Measurements from ENCODE around the gene ENOSF1.
A peak's percentile ranks its signal among the peaks of the same experiment; 100 is the strongest.

The ENOSF1 gene

DNA sequence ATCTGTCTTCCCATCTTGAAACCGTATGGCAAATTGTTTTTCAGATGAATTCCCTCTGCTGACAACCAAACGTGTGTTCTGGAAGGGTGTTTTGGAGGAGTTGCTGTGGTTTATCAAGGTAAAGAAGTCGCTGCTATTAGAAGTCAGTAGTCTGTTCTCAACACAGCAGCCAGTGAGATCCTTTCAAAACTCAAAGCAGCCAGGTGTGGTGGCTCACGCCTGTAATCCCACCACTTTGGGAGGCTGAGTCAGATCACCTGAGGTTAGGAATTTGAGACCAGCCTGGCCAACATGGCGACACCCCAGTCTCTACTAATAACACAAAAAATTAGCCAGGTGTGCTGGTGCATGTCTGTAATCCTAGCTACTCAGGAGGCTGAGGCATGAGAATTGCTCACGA is 52.8 kb downstream of the ENOSF1 start:
- H3K36me3 ChIP-seq (ENCODE audit: insufficient read depth, low read length), result peaks cover 50% of the 10 kb centered on the region
- peaks cover 29% of the 10 kb centered on the region for H4K20me1 ChIP-seq (ENCODE audit: insufficient read depth, low read length)
- peak overlapping the region; percentile 93 for H3K9ac ChIP-seq (ENCODE audit: low read depth, low read length)
- H3K4me3 ChIP-seq (ENCODE audit: low read depth in 1 of 2, low read length in 2 of 2), result peak overlapping the region; percentile 49 to 81; a peak in 3 of 4 replicates
- H3K4me2 ChIP-seq (ENCODE audit: insufficient read depth, low read length), result peak overlapping the region; percentile 73
- no peaks in the 10 kb centered on the region for H3K27me3 ChIP-seq (ENCODE audit: insufficient read depth, low read length, poor library complexity)
- no peak for ATAC-seq (ENCODE audit: insufficient read depth, low read depth)
- no peak for DNase-seq
- H3K9me3 ChIP-seq (ENCODE audit: insufficient read depth, low read length, severe bottlenecking), result no peaks in the 10 kb centered on the region
- TF ChIP-seq, protein P1, sequence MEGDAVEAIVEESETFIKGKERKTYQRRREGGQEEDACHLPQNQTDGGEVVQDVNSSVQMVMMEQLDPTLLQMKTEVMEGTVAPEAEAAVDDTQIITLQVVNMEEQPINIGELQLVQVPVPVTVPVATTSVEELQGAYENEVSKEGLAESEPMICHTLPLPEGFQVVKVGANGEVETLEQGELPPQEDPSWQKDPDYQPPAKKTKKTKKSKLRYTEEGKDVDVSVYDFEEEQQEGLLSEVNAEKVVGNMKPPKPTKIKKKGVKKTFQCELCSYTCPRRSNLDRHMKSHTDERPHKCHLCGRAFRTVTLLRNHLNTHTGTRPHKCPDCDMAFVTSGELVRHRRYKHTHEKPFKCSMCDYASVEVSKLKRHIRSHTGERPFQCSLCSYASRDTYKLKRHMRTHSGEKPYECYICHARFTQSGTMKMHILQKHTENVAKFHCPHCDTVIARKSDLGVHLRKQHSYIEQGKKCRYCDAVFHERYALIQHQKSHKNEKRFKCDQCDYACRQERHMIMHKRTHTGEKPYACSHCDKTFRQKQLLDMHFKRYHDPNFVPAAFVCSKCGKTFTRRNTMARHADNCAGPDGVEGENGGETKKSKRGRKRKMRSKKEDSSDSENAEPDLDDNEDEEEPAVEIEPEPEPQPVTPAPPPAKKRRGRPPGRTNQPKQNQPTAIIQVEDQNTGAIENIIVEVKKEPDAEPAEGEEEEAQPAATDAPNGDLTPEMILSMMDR (IDR thresholded peaks at IDR 0.05; ENCODE audit: borderline replicate concordance, extremely low read depth, low read length, poor library complexity, severe bottlenecking), result no peak
- TF ChIP-seq EZH2 (IDR thresholded peaks at IDR 0.05; ENCODE audit: borderline replicate concordance, low read depth, low read length, severe bottlenecking), result no peak
- no peak overlapping the region for H2AFZ ChIP-seq (ENCODE audit: low read depth, low read length)
- peak overlapping the region; percentile 95 for H3K27ac ChIP-seq (ENCODE audit: low read length)
- peaks cover 75% of the 10 kb centered on the region for H3K79me2 ChIP-seq (ENCODE audit: insufficient read depth, low read length)
- peaks cover 48% of the 10 kb centered on the region for H3K4me1 ChIP-seq (ENCODE audit: insufficient read depth, low read length)

DNA sequence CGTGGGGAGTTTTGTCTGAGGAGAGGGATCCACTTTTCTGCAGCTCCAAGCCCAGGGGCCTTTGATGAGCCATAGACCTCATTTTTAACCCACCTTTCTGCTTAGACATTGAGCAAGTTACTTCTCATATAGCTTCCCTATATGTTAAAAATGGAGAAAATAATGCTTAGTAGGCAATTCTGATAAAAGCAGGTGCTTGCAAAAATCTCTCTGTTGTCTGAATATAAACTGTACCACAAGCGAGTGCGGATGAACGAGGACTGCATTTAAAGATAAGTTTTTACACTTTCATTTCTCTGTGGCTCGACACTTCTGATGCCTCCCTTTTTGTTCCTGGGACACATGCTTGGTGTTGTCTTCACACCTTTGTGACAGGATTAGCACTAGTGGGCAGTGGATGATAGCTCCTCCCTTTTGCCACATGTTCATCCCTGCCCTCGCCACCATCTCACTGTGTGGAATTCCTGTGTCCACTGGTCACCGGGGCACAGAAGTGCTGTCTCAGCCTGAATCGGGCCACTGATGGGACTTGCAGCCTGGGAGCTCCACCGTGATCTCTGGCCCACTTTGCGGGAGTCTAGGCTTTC is 53.4 kb downstream of the ENOSF1 start:
- peak overlapping the region; percentile 93 for H3K9ac ChIP-seq (ENCODE audit: low read depth, low read length)
- peak overlapping the region; percentile 49 to 81 for H3K4me3 ChIP-seq (ENCODE audit: low read depth in 1 of 2, low read length in 2 of 2)
- no peak for DNase-seq
- peak overlapping the region; percentile 73 for H3K4me2 ChIP-seq (ENCODE audit: insufficient read depth, low read length)
- H4K20me1 ChIP-seq (ENCODE audit: insufficient read depth, low read length), result peaks cover 29% of the 10 kb centered on the region
- no peak for ATAC-seq (ENCODE audit: insufficient read depth, low read depth)
- H3K27me3 ChIP-seq (ENCODE audit: insufficient read depth, low read length, poor library complexity), result no peaks in the 10 kb centered on the region
- H3K79me2 ChIP-seq (ENCODE audit: insufficient read depth, low read length), result peaks cover 72% of the 10 kb centered on the region
- peak overlapping the region; percentile 95 for H3K27ac ChIP-seq (ENCODE audit: low read length)
- H2AFZ ChIP-seq (ENCODE audit: low read depth, low read length), result no peak overlapping the region
- H3K4me1 ChIP-seq (ENCODE audit: insufficient read depth, low read length), result peaks cover 48% of the 10 kb centered on the region
- peaks cover 50% of the 10 kb centered on the region for H3K36me3 ChIP-seq (ENCODE audit: insufficient read depth, low read length)
- H3K9me3 ChIP-seq (ENCODE audit: insufficient read depth, low read length, severe bottlenecking), result no peaks in the 10 kb centered on the region
- TF ChIP-seq EZH2 (IDR thresholded peaks at IDR 0.05; ENCODE audit: borderline replicate concordance, low read depth, low read length, severe bottlenecking), result no peak
- TF ChIP-seq, protein P1 (IDR thresholded peaks at IDR 0.05; ENCODE audit: borderline replicate concordance, extremely low read depth, low read length, poor library complexity, severe bottlenecking), result no peak

- DNase-seq (peak; percentile 92), ATAC-seq (ENCODE audit: insufficient read depth, low read depth) (peak; percentile 70)
- peaks cover 29% of the 10 kb centered on the region for H4K20me1 ChIP-seq (ENCODE audit: insufficient read depth, low read length)
- peaks cover 71% of the 10 kb centered on the region for H3K79me2 ChIP-seq (ENCODE audit: insufficient read depth, low read length)
- H3K27ac ChIP-seq (ENCODE audit: low read length), result peak overlapping the region; percentile 95
- peak overlapping the region; percentile 49 to 81 for H3K4me3 ChIP-seq (ENCODE audit: low read depth in 1 of 2, low read length in 2 of 2)
- H3K27me3 ChIP-seq (ENCODE audit: insufficient read depth, low read length, poor library complexity), result no peaks in the 10 kb centered on the region
- no peaks in the 10 kb centered on the region for H3K9me3 ChIP-seq (ENCODE audit: insufficient read depth, low read length, severe bottlenecking)
- no peak for TF ChIP-seq EZH2 (IDR thresholded peaks at IDR 0.05; ENCODE audit: borderline replicate concordance, low read depth, low read length, severe bottlenecking)
- TF ChIP-seq, protein P1 (IDR thresholded peaks at IDR 0.05; ENCODE audit: borderline replicate concordance, extremely low read depth, low read length, poor library complexity, severe bottlenecking), result no peak
- H3K4me2 ChIP-seq (ENCODE audit: insufficient read depth, low read length), result peak overlapping the region; percentile 73
- H3K9ac ChIP-seq (ENCODE audit: low read depth, low read length), result peak overlapping the region; percentile 93
- peak overlapping the region; percentile 82 for H2AFZ ChIP-seq (ENCODE audit: low read depth, low read length)
- peaks cover 50% of the 10 kb centered on the region for H3K36me3 ChIP-seq (ENCODE audit: insufficient read depth, low read length)
- H3K4me1 ChIP-seq (ENCODE audit: insufficient read depth, low read length), result peaks cover 52% of the 10 kb centered on the region
Observed at GRCh38 chr18:658001-658946, 54.2 kb downstream of the ENOSF1 start.
